Islet precursor cell (in vitro differentiated cells): Measurements from ENCODE around the gene NOXO1.

Experiments used
- DNase-seq: peaks from one replicate; pipeline ENCODE4 v3.0.0-alpha.2; 2018

Gene NOXO1

GRCh38 chr16:1938316-1938715 is 43.0 kb downstream of the NOXO1 start:
- DNase-seq, result peak; percentile 39

GRCh38 chr16:1936945-1937479 is 44.3 kb downstream of the NOXO1 start:
- no peak for DNase-seq

- DNase-seq, result peak; percentile 47
These were observed 48.1 kb downstream of the NOXO1 start for GRCh38 chr16:1933097-1933661.

GRCh38 chr16:1932050-1933028 is 48.9 kb downstream of the NOXO1 start:
- peak; percentile 86 for DNase-seq

- no peak for DNase-seq
These were observed 50.9 kb downstream of the NOXO1 start for GRCh38 chr16:1930338-1930720.

GRCh38 chr16:1929578-1930337 is 51.5 kb downstream of the NOXO1 start:
- DNase-seq, result peak; percentile 90

- no peak for DNase-seq
These were observed 52.2 kb downstream of the NOXO1 start for GRCh38 chr16:1929105-1929504.
